Adipose tissue (tissue), 3 donors: ENCODE measurements around the gene PSEN1. TPM values are rescaled to one million over a fixed set of nuclear protein-coding genes. Genes with fewer than 3 reads are reported as not detected.

Experiments
- H3K27ac ChIP-seq: one replicate; pipeline ENCODE4 v1.5.1; 2013; ENCODE audit warnings: low read depth, low read length
- WGBS, 3 donors: extraction: QIAGEN DNeasy Blood & Tissue Kit; methylation state at CpG; one replicate each; pipeline ENCODE4 v1.1.7; 2013; 5-methylcytosine and 5-hydroxymethylcytosine counted together
- polyA plus RNA-seq, 3 donors: library from polyadenylated mRNA; stranded (reverse); fragments of 200-250 nt; gene quantifications; one replicate each; pipeline ENCODE4 v1.2.3, GENCODE V29; 2013
- donor health status: healthy with polysubstance abuse.
- donor health status: Bipolar disorder and iron deficiency.
- donor health status: healthy.

Gene PSEN1
- polyA plus RNA-seq = 10 to 100 TPM; 10.2 to 21.1 (median 14.2) TPM

- H3K27ac ChIP-seq = peak within 1 kb of the TSS; percentile 95
- 0% methylated on average over 68 to 71 of the region's 71 CpGs for WGBS, 3 donors
Measured at GRCh38 chr14:73136387-73137225, at the start of gene PSEN1. TSS of gene PSEN1 (plus strand) at chr14:73136507. CDS start at chr14:73148020, 11,513 bp downstream.

- H3K27ac ChIP-seq = no peak overlapping the region
- WGBS, 3 donors = 82 to 94% (median 93%) methylated on average over 2 of the region's 2 CpGs
Measured at GRCh38 chr14:73091044-73091443, 45.3 kb upstream of the PSEN1 start.

GRCh38 chr14:73097421-73097820 is 38.9 kb upstream of the PSEN1 start:
- WGBS, 3 donors = 96 to 99% (median 98%) methylated on average over 11 of the region's 11 CpGs

GRCh38 chr14:73100334-73100733 is 36.0 kb upstream of the PSEN1 start:
- no peak overlapping the region for H3K27ac ChIP-seq
- 91 to 98% (median 93%) methylated on average over 4 of the region's 4 CpGs for WGBS, 3 donors

More at GRCh38 chr14:73097421-73097820, 38.9 kb upstream of the PSEN1 start:
- no peak overlapping the region for H3K27ac ChIP-seq

GRCh38 chr14:73102806-73103497 is 33.4 kb upstream of the PSEN1 start:
- H3K27ac ChIP-seq = no peak overlapping the region
- WGBS, 3 donors = 92 to 98% (median 95%) methylated on average over 27 of the region's 27 CpGs

- no peak overlapping the region for H3K27ac ChIP-seq
- WGBS, 3 donors = 69 to 86% (median 79%) methylated on average over 3 of the region's 3 CpGs
Measured at GRCh38 chr14:73105050-73105449, 31.3 kb upstream of the PSEN1 start.

GRCh38 chr14:73105727-73106126 is 30.6 kb upstream of the PSEN1 start:
- 96 to 97% (median 97%) methylated on average over 16 of the region's 16 CpGs for WGBS, 3 donors
- no peak overlapping the region for H3K27ac ChIP-seq

- WGBS, 3 donors = 92 to 96% (median 95%) methylated on average over 6 of the region's 6 CpGs
- no peak overlapping the region for H3K27ac ChIP-seq
Measured at GRCh38 chr14:73116079-73116665, 20.1 kb upstream of the PSEN1 start.

- no peak overlapping the region for H3K27ac ChIP-seq
- 58 to 84% (median 80%) methylated on average over 6 of the region's 6 CpGs for WGBS, 3 donors
Measured at GRCh38 chr14:73124180-73124894, 12.0 kb upstream of the PSEN1 start.

- 57 to 80% (median 74%) methylated on average over 5 of the region's 5 CpGs for WGBS, 3 donors
- H3K27ac ChIP-seq = no peak overlapping the region
Measured at GRCh38 chr14:73125169-73125588, 11.1 kb upstream of the PSEN1 start.

- 81 to 94% (median 85%) methylated on average over 3 of the region's 3 CpGs for WGBS, 3 donors
- H3K27ac ChIP-seq = no peak overlapping the region
Measured at GRCh38 chr14:73125746-73126145, 10.6 kb upstream of the PSEN1 start.

- 92 to 97% (median 94%) methylated on average over 3 of the region's 3 CpGs for WGBS, 3 donors
- no peak overlapping the region for H3K27ac ChIP-seq
Measured at GRCh38 chr14:73133795-73134194, 2.5 kb upstream of the PSEN1 start.

- peak overlapping the region; percentile 95 for H3K27ac ChIP-seq
- 2 to 3% (median 3%) methylated on average over 16 of the region's 16 CpGs for whole genome bisulfite sequencing, 3 donors
Measured at GRCh38 chr14:73136085-73136386, 271 bp upstream of the PSEN1 start.

GRCh38 chr14:73140811-73141323 is 4.6 kb downstream of the PSEN1 start:
- 69 to 98% (median 97%) methylated on average over 1 of the region's 1 CpG for WGBS, 3 donors

GRCh38 chr14:73142216-73142615 is 5.9 kb downstream of the PSEN1 start:
- H3K27ac ChIP-seq = no peak overlapping the region
- WGBS, 3 donors = 80 to 88% (median 85%) methylated on average over 2 of the region's 2 CpGs

More at GRCh38 chr14:73140811-73141323, 4.6 kb downstream of the PSEN1 start:
- no peak overlapping the region for H3K27ac ChIP-seq

- no peak overlapping the region for H3K27ac ChIP-seq
- 64 to 91% (median 90%) methylated on average over 5 of the region's 5 CpGs for WGBS, 3 donors
Measured at GRCh38 chr14:73143003-73143402, 6.7 kb downstream of the PSEN1 start.

GRCh38 chr14:73143617-73144016 is 7.3 kb downstream of the PSEN1 start:
- WGBS, 3 donors = 82 to 97% (median 97%) methylated on average over 3 of the region's 3 CpGs

GRCh38 chr14:73145371-73145770 is 9.1 kb downstream of the PSEN1 start:
- H3K27ac ChIP-seq = no peak overlapping the region
- WGBS, 3 donors = 91 to 97% (median 93%) methylated on average over 3 of the region's 3 CpGs

More at GRCh38 chr14:73143617-73144016, 7.3 kb downstream of the PSEN1 start:
- no peak overlapping the region for H3K27ac ChIP-seq
